B cell (primary cell): ENCODE results near the gene PKP2. TPM values are rescaled to one million over a fixed set of nuclear protein-coding genes. Genes with fewer than 3 reads are reported as not detected.
"Not testable (repeated sequence)": the region's sequence is repeated elsewhere in the genome, so short reads cannot be mapped to it uniquely, and the experiment has no call there.

Experiments used
- ATAC-seq: fragments of 200-7000 bp; cut with Tn5 transposase; one replicate; pipeline ENCODE4 v1.10.0; 2021; ENCODE audit warnings: low read depth, mild to moderate bottlenecking, moderate number of reproducible peaks, moderate library complexity
- CTCF ChIA-PET: fragments of 350-600 bp; sonication (Branson Sonifier 250); formaldehyde crosslinking; loops from one replicate; lab custom pipeline; 2021; ENCODE audit warnings: antibody characterized with exemption, inconsistent platforms; lab: Charles Lee
- POLR2A ChIA-PET: fragments of 350-600 bp; sonication (Branson Sonifier 250); formaldehyde crosslinking; loops from one replicate; lab custom pipeline; 2021; ENCODE audit warnings: antibody characterized with exemption; lab: Charles Lee
- DNase-seq: peaks from one replicate; pipeline ENCODE4 v3.0.0; 2013
- H2AFZ ChIP-seq: 2 replicates; pipeline ENCODE4 v1.6.1; 2012; ENCODE audit warnings: mild to moderate bottlenecking, low read depth, low read length; ENCODE audit not compliant: insufficient read depth, poor library complexity, severe bottlenecking
- H3K27ac ChIP-seq, 2 donors: 1 replicate in 1 of 2; 2 replicates in 1 of 2; pipeline ENCODE4 v1.5.1; 2012 to 2013; ENCODE audit warnings: low read length in 2 of 2, mild to moderate bottlenecking in 2 of 2, moderate library complexity in 1 of 2
- H3K27me3 ChIP-seq, 4 experiments: fragments of 200-600 bp in 1 of 4; sonication (generic) in 1 of 4; replicated peaks in 1 of 4; 1 replicate in 2 of 4; 2 replicates in 2 of 4; pipeline versions ENCODE4 v1.6.1 to v1.7.0; 2013 to 2016; ENCODE audit warnings: low read length in 3 of 4, mild to moderate bottlenecking in 2 of 4, mixed read lengths in 1 of 4, moderate library complexity in 1 of 4; ENCODE audit not compliant: insufficient read depth in 4 of 4, control insufficient read depth in 3 of 4; ENCODE audit errors: control extremely low read depth in 1 of 4
- H3K36me3 ChIP-seq, 2 experiments: replicated peaks in 1 of 2; 1 replicate in 1 of 2; 2 replicates in 1 of 2; pipeline versions ENCODE4 v1.6.1 to v1.7.1; 2013; ENCODE audit warnings: low read length in 1 of 2; ENCODE audit not compliant: insufficient read depth in 2 of 2, control insufficient read depth in 1 of 2; ENCODE audit errors: control extremely low read depth in 1 of 2, extremely low read depth in 1 of 2
- H3K4me1 ChIP-seq, 2 donors: fragments of 200-600 bp in 1 of 2; sonication (generic) in 1 of 2; 1 replicate in 1 of 2; 2 replicates in 1 of 2; pipeline versions ENCODE4 v1.5.1 to v1.6.1; 2013 to 2017; ENCODE audit warnings: low read length in 2 of 2; ENCODE audit not compliant: control insufficient read depth in 2 of 2, insufficient read depth in 2 of 2
- H3K4me2 ChIP-seq: replicated peaks from 2 replicates; pipeline ENCODE3; 2012; ENCODE audit warnings: mild to moderate bottlenecking, low read depth, low read length; ENCODE audit not compliant: poor library complexity, severe bottlenecking
- H3K4me3 ChIP-seq, 5 experiments: fragments of 200-600 bp in 1 of 5; sonication (generic) in 1 of 5; 1 replicate in 3 of 5; 2 replicates in 2 of 5; pipeline versions ENCODE4 v1.5.1 to v1.7.0; 2011 to 2016; ENCODE audit warnings: low read length in 4 of 5, mild to moderate bottlenecking in 4 of 5, low read depth in 2 of 5, control low read depth in 1 of 5, moderate library complexity in 1 of 5; ENCODE audit not compliant: insufficient read depth in 1 of 5; ENCODE audit errors: control extremely low read depth in 1 of 5, extremely low read depth in 1 of 5
- H3K79me2 ChIP-seq: fragments of 200-600 bp; sonication (generic); one replicate; pipeline ENCODE4 v1.6.0; 2016; ENCODE audit warnings: low read length; ENCODE audit not compliant: control insufficient read depth, insufficient read depth
- H3K9ac ChIP-seq: fragments of 200-600 bp; sonication (generic); 2 replicates; pipeline ENCODE4 v1.6.1; 2017; ENCODE audit warnings: mild to moderate bottlenecking, low read length, moderate library complexity
- H3K9me3 ChIP-seq, 3 donors: one replicate each; pipeline versions ENCODE4 v1.6.1 to v1.7.1; 2013; ENCODE audit warnings: low read length in 2 of 3; ENCODE audit not compliant: control insufficient read depth in 2 of 3, insufficient read depth in 1 of 3; ENCODE audit errors: control extremely low read depth in 1 of 3
- H4K20me1 ChIP-seq: 2 replicates; pipeline ENCODE4 v1.6.0; 2012; ENCODE audit warnings: mild to moderate bottlenecking, low read length; ENCODE audit not compliant: insufficient read depth, control insufficient read depth, poor library complexity, severe bottlenecking
- H3K27ac Mint-ChIP-seq: one replicate; pipeline ENCODE4 v1.8.0; 2021; ENCODE audit warnings: mixed read lengths
- H3K27me3 Mint-ChIP-seq: one replicate; pipeline ENCODE4 v1.8.0; 2021; ENCODE audit warnings: mixed read lengths
- H3K4me1 Mint-ChIP-seq: one replicate; pipeline ENCODE4 v1.8.0; 2021; ENCODE audit warnings: mixed read lengths
- H3K4me3 Mint-ChIP-seq: one replicate; pipeline ENCODE4 v1.8.0; 2021; ENCODE audit warnings: mixed read lengths
- H3K9me3 Mint-ChIP-seq: one replicate; pipeline ENCODE4 v1.8.0; 2022; ENCODE audit warnings: mixed read lengths; ENCODE audit not compliant: insufficient read depth
- EZH2 ChIP-seq: IDR thresholded peaks from 2 replicates; pipeline ENCODE4 v1.6.1; 2012; ENCODE audit warnings: borderline replicate concordance, low read depth, mild to moderate bottlenecking, moderate library complexity, low read length; ENCODE audit not compliant: insufficient read depth, poor library complexity, severe bottlenecking
- WGBS: methylation state at CpG from one replicate; pipeline ENCODE4 v1.1.5; 2013; ENCODE audit warnings: missing lambda C conversion rate; ENCODE audit not compliant: insufficient coverage; 5-methylcytosine and 5-hydroxymethylcytosine counted together
- intact Hi-C: fragments of 100-400 bp; cut with micrococcal nuclease; formaldehyde crosslinking; loops from one replicate; pipeline ENCODE4 v1.10.0; 2022
- polyA plus RNA-seq: library from polyadenylated mRNA; depleted of rRNA; stranded (reverse); fragments of >200 nt; gene quantifications from 2 replicates; pipeline ENCODE4 v1.2.3, GENCODE V29; 2012
- total RNA-seq, 2 donors: library from RNA; stranded (reverse); fragments of 120-200 nt in 1 of 2; gene quantifications; 1 replicate in 1 of 2; 2 replicates in 1 of 2; pipeline versions ENCODE4 v1.2.3 to v1.2.4, GENCODE V29; 2013 to 2022
- TF ChIP-seq, protein P1 (sequence below): fragments of 200-600 bp; IDR thresholded peaks from one replicate; pipeline ENCODE4 v1.8.0; 2022; ENCODE audit warnings: antibody characterized with exemption, mild to moderate bottlenecking

The PKP2 gene
- total and polyA plus RNA-seq, 2 donors (not counting 1 experiment from before 2014, with no cell fraction given), result not detected

DNA sequence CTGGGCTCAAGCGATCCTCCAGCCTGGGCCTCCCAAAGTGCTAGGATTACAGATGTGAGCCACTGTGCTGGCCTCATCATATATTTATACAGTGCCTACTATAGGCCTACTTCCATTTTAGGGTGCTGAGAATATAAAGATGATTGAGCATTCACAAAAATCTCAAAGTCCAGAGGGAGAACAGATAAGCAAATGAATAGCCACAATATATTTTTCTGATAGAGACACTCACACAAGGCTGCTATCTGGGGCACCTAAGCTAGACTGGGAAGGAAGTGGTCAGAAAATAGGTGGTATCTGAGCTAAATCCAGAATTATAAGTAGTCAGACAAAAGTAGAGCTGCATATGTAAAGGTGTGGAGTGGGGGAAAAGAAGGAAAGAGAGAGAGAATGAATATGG lies 21.6 kb downstream of the PKP2 start:
- DNase-seq, result no peak
- no peak overlapping the region for H3K9ac ChIP-seq
- no peak overlapping the region for H3K27ac ChIP-seq
- no peaks in the 10 kb centered on the region for H3K9me3 Mint-ChIP-seq
- TF ChIP-seq EZH2, result no peak
- TF ChIP-seq, protein P1, sequence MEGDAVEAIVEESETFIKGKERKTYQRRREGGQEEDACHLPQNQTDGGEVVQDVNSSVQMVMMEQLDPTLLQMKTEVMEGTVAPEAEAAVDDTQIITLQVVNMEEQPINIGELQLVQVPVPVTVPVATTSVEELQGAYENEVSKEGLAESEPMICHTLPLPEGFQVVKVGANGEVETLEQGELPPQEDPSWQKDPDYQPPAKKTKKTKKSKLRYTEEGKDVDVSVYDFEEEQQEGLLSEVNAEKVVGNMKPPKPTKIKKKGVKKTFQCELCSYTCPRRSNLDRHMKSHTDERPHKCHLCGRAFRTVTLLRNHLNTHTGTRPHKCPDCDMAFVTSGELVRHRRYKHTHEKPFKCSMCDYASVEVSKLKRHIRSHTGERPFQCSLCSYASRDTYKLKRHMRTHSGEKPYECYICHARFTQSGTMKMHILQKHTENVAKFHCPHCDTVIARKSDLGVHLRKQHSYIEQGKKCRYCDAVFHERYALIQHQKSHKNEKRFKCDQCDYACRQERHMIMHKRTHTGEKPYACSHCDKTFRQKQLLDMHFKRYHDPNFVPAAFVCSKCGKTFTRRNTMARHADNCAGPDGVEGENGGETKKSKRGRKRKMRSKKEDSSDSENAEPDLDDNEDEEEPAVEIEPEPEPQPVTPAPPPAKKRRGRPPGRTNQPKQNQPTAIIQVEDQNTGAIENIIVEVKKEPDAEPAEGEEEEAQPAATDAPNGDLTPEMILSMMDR, result no peak
- H3K4me3 Mint-ChIP-seq, result no peak overlapping the region
- no peak overlapping the region for H3K27ac Mint-ChIP-seq
- no peak for ATAC-seq
- H3K4me1 Mint-ChIP-seq, result no peaks in the 10 kb centered on the region
- H3K4me3 ChIP-seq, result no peak overlapping the region
- no peaks in the 10 kb centered on the region for H3K79me2 ChIP-seq
- no peaks in the 10 kb centered on the region for H4K20me1 ChIP-seq
- no peak overlapping the region for H2AFZ ChIP-seq
- ChIA-PET CTCF (no interaction called here), POLR2A (no interaction called here)
- H3K4me2 ChIP-seq, result no peak overlapping the region
- WGBS, result no CpG with 5 or more reads among the region's 1 CpG
- intact Hi-C loops, result no loop called here
- H3K36me3 ChIP-seq, result no peaks in the 10 kb centered on the region
- H3K4me1 ChIP-seq, result no peaks in the 10 kb centered on the region
- peaks cover 4% of the 10 kb centered on the region for H3K27me3 Mint-ChIP-seq
- H3K27me3 ChIP-seq, result no peaks in the 10 kb centered on the region
- no peaks in the 10 kb centered on the region for H3K9me3 ChIP-seq

DNA sequence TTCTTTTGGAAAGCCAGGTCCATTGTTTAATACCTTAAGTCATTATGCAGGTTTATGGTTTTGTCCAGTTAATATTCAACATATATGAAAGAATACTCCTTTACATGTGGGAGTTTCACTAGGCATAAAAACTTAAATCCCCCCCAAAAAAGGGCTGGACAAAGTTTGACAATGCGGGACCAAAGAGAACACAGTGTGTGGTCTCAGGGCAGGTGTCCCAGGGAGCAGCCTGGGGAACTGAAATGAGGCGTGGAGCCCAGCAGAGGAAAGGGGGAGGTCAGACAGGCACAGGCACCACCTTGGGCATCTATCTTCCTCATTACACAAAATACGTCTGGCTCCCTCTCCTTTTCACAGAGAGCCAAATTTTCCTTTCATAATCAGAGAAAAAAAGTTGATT lies 22.5 kb downstream of the PKP2 start:
- ChIA-PET POLR2A (no interaction called here), CTCF (no interaction called here)
- intact Hi-C loops, result no loop called here

DNA sequence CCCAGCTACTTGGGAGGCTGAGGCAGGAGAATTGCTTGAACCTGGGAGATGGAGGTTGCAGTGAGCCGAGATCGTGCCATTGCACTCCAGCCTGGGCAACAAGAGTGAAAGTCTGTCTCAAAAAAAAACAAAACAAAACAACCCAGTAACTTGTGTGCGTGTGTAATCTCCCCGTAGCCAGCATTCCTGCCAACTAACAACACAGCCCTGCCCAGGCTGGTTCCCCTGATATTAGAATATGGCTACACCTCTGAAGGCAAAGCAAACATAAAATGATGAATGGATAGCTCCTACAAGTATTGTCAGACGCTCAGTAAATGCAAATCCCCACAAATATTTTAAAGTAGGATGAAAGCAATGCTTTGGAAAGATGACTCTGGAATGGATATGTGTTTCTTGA lies 24.2 kb downstream of the PKP2 start:
- H3K27me3 Mint-ChIP-seq, H3K4me1 ChIP-seq, H3K27me3 ChIP-seq, POLR2A ChIA-PET, DNase-seq, H3K4me3 Mint-ChIP-seq, ATAC-seq, H3K9ac ChIP-seq, H3K36me3 ChIP-seq, H3K4me3 ChIP-seq, H3K4me1 Mint-ChIP-seq, H3K27ac ChIP-seq, H3K4me2 ChIP-seq, H3K9me3 ChIP-seq, CTCF ChIA-PET, intact Hi-C loops, H3K27ac Mint-ChIP-seq, H3K79me2 ChIP-seq, H4K20me1 ChIP-seq, H2AFZ ChIP-seq, H3K9me3 Mint-ChIP-seq: not testable (repeated sequence)
- 100% methylated on average over 2 of the region's 5 CpGs for WGBS

More for the DNA sequence above, 22.5 kb downstream of the PKP2 start:
- no peaks in the 10 kb centered on the region for H3K79me2 ChIP-seq
- H3K27me3 ChIP-seq, result no peaks in the 10 kb centered on the region
- no CpG with 5 or more reads among the region's 3 CpGs for WGBS
- H3K4me2 ChIP-seq, result no peak overlapping the region
- Mint-ChIP-seq H3K27me3 (peaks cover 4% of the 10 kb centered on the region), H3K27ac (no peak overlapping the region), H3K9me3 (no peaks in the 10 kb centered on the region), H3K4me1 (no peaks in the 10 kb centered on the region), H3K4me3 (no peak overlapping the region)
- H3K9me3 ChIP-seq, result no peaks in the 10 kb centered on the region
- no peaks in the 10 kb centered on the region for H3K4me1 ChIP-seq
- no peak overlapping the region for H2AFZ ChIP-seq
- no peak for ATAC-seq
- H3K36me3 ChIP-seq, result no peaks in the 10 kb centered on the region
- H4K20me1 ChIP-seq, result no peaks in the 10 kb centered on the region
- no peak overlapping the region for H3K27ac ChIP-seq
- H3K4me3 ChIP-seq, result no peak overlapping the region
- H3K9ac ChIP-seq, result no peak overlapping the region
- DNase-seq, result no peak
- no peak for TF ChIP-seq EZH2
- TF ChIP-seq, protein P1, result no peak
